Measurements from ENCODE around the gene UVRAG.
"Not testable (repeated sequence)": the region's sequence is repeated elsewhere in the genome, so short reads cannot be mapped to it uniquely, and the experiment has no call there.

UVRAG gene

GRCh38 chr11:76062733-76063132 is 247.7 kb downstream of the UVRAG start:
- no peak for TF ChIP-seq JUND (IDR thresholded peaks at IDR 0.05; ENCODE audit: low read depth)
- in situ Hi-C loops (cut with HindIII; ENCODE audit: low pct_unique_long_range_greater_than_20kb, low sequenced_read_pairs) = no loop called here
- no peak for DNase-seq (ENCODE audit: low read depth in 1 of 2, low spot score in 1 of 2)

- no peak for TF ChIP-seq JUND (IDR thresholded peaks at IDR 0.05; ENCODE audit: low read depth)
- in situ Hi-C loops (cut with HindIII; ENCODE audit: low pct_unique_long_range_greater_than_20kb, low sequenced_read_pairs) = no loop called here
- no peak for DNase-seq (ENCODE audit: low read depth in 1 of 2, low spot score in 1 of 2)
Measured at GRCh38 chr11:76064192-76064591, 249.2 kb downstream of the UVRAG start.

- TF ChIP-seq JUND (IDR thresholded peaks at IDR 0.05; ENCODE audit: low read depth) = no peak
- in situ Hi-C loops (cut with HindIII; ENCODE audit: low pct_unique_long_range_greater_than_20kb, low sequenced_read_pairs) = no loop called here
- DNase-seq (ENCODE audit: low read depth in 1 of 2, low spot score in 1 of 2) = no peak
Measured at GRCh38 chr11:76067099-76067498, 252.1 kb downstream of the UVRAG start.

GRCh38 chr11:76069001-76069400 is 254.0 kb downstream of the UVRAG start:
- in situ Hi-C loops (cut with HindIII; ENCODE audit: low pct_unique_long_range_greater_than_20kb, low sequenced_read_pairs) = no loop called here
- DNase-seq (ENCODE audit: low read depth in 1 of 2, low spot score in 1 of 2) = no peak
- TF ChIP-seq JUND (IDR thresholded peaks at IDR 0.05; ENCODE audit: low read depth) = no peak

DNA sequence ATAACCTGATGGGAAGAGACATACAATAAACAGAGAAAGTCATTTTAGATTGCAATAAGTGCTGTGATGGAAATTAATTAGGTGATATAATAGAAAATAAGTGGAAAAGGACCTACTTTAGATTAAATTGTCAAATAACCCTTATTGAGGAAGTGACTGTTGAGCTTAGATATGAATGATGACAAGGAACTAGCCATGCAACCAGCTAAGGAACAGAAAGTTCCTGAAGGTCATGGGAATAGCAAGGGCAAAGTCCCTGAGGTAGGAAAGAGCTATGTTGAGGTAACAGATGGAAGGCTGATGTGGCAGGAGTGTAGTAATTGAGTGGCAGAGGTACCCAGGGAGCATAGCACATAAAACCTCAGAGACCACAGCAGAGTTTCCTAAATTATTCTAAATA is 256.1 kb downstream of the UVRAG start:
- in situ Hi-C loops (cut with HindIII; ENCODE audit: low pct_unique_long_range_greater_than_20kb, low sequenced_read_pairs) = no loop called here
- TF ChIP-seq JUND (IDR thresholded peaks at IDR 0.05; ENCODE audit: low read depth) = no peak
- DNase-seq (ENCODE audit: low read depth in 1 of 2, low spot score in 1 of 2) = no peak

- TF ChIP-seq JUND (IDR thresholded peaks at IDR 0.05; ENCODE audit: low read depth) = no peak
- in situ Hi-C loops (cut with HindIII; ENCODE audit: low pct_unique_long_range_greater_than_20kb, low sequenced_read_pairs) = no loop called here
- DNase-seq (ENCODE audit: low read depth in 1 of 2, low spot score in 1 of 2) = no peak
Measured at GRCh38 chr11:76073724-76074123, 258.7 kb downstream of the UVRAG start.

- in situ Hi-C loops (cut with HindIII; ENCODE audit: low pct_unique_long_range_greater_than_20kb, low sequenced_read_pairs) = no loop called here
- TF ChIP-seq JUND (IDR thresholded peaks at IDR 0.05; ENCODE audit: low read depth) = no peak
- no peak for DNase-seq (ENCODE audit: low read depth in 1 of 2, low spot score in 1 of 2)
Measured at GRCh38 chr11:76074148-76075095, 259.4 kb downstream of the UVRAG start.

GRCh38 chr11:76075716-76076115 is 260.7 kb downstream of the UVRAG start:
- no peak for TF ChIP-seq JUND (IDR thresholded peaks at IDR 0.05; ENCODE audit: low read depth)
- DNase-seq (ENCODE audit: low read depth in 1 of 2, low spot score in 1 of 2) = no peak
- in situ Hi-C loops (cut with HindIII; ENCODE audit: low pct_unique_long_range_greater_than_20kb, low sequenced_read_pairs) = no loop called here

DNA sequence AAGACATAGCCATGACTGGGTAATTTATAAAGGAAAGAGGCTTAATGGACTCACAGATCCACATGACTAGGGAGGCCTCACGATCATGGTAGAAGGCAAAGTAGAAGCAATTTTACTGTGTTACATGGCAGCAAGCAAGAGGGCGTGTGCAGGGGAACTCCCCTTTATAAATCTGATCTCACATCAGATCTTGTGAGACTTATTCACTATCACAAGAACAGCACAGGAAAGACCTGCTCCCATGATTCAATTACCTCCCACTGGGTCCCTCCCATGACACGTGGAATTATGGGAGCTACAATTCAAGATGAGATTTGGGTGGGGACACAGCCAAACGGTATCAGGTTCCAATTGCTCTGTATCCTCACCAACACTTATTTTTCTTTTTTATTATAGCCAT is 261.2 kb downstream of the UVRAG start:
- in situ Hi-C loops (cut with HindIII; ENCODE audit: low pct_unique_long_range_greater_than_20kb, low sequenced_read_pairs) = not testable (repeated sequence)

GRCh38 chr11:76076749-76077148 is 261.7 kb downstream of the UVRAG start:
- DNase-seq (ENCODE audit: low read depth in 1 of 2, low spot score in 1 of 2) = no peak
- in situ Hi-C loops (cut with HindIII; ENCODE audit: low pct_unique_long_range_greater_than_20kb, low sequenced_read_pairs) = no loop called here
- no peak for TF ChIP-seq JUND (IDR thresholded peaks at IDR 0.05; ENCODE audit: low read depth)

More for the DNA sequence above, 261.2 kb downstream of the UVRAG start:
- DNase-seq (ENCODE audit: low read depth in 1 of 2, low spot score in 1 of 2) = not testable (repeated sequence)

DNA sequence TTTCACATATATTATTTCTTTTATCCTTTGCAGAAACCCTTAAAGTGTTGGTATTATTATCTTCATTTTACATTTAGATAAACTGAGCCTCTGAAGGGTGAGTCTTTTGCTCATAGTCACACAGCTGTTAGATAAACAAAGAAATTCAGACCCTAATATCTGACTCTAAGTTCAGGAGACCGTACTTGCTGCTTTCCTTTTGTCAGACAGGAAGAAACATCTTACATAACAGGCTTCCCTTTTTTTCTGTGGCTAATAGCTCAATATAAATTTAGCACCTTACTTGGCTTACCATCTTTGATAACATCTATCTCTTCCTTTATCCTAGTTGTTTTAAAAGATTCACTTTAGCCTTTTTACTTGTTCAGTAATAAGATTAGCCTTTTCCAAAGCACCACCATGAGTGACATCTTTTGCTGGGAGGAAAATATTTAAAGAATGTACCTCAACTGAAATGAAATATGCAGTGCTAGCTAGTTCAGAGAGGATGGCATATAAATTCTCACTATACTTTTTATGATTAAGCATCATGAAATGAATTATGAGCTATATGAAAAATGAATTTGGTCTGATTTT is 262.7 kb downstream of the UVRAG start:
- in situ Hi-C loops (cut with HindIII; ENCODE audit: low pct_unique_long_range_greater_than_20kb, low sequenced_read_pairs) = no loop called here
- TF ChIP-seq JUND (IDR thresholded peaks at IDR 0.05; ENCODE audit: low read depth) = no peak
- DNase-seq (ENCODE audit: low read depth in 1 of 2, low spot score in 1 of 2) = no peak

DNA sequence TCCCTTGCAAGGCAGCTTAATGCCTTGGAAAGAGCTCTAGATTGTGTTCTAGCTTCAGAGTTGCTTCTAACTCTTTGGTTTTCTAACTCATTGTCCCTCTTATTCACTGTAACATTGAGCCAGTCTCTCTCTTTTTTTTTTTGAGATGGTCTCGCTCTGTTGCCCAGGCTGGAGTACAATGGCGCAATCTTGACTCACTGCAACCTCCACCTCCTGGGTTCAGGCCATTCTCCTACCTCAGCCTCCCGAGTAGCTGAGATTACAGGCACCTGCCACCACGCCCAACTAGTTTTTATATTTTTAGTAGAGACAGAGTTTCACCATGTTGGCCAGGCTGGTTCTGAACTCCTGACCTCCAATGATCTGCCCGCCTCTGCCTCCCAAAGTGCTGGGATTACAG is 266.1 kb downstream of the UVRAG start:
- DNase-seq (ENCODE audit: low read depth in 1 of 2, low spot score in 1 of 2); in situ Hi-C loops (cut with HindIII; ENCODE audit: low pct_unique_long_range_greater_than_20kb, low sequenced_read_pairs): not testable (repeated sequence)
